Stimulated activated CD4-positive, alpha-beta T cell treated with anti-CD3 and anti-CD28 coated beads, Interleukin-12 subunit alpha, Interleukin-12 subunit beta, amount 100 ng/mL, for 4 hours (primary cell): ENCODE results near the gene RUNX2.

Experiments
- DNase-seq: peaks from one replicate; pipeline ENCODE4 v3.0.0-alpha.2; 2020

Gene RUNX2

GRCh38 chr6:45563041-45563440 lies 234.9 kb downstream of the RUNX2 start:
- DNase-seq, result no peak

- DNase-seq, result no peak
Measured at GRCh38 chr6:45563844-45564243, 235.7 kb downstream of the RUNX2 start.

- DNase-seq, result no peak
Measured at GRCh38 chr6:45566882-45567281, 238.8 kb downstream of the RUNX2 start.

GRCh38 chr6:45567879-45568278 lies 239.7 kb downstream of the RUNX2 start:
- no peak for DNase-seq

GRCh38 chr6:45568626-45569025 lies 240.5 kb downstream of the RUNX2 start:
- no peak for DNase-seq

GRCh38 chr6:45569210-45569945 lies 241.2 kb downstream of the RUNX2 start:
- no peak for DNase-seq

- DNase-seq, result no peak
Measured at GRCh38 chr6:45571159-45571558, 243.0 kb downstream of the RUNX2 start.

- no peak for DNase-seq
Measured at GRCh38 chr6:45572833-45573232, 244.7 kb downstream of the RUNX2 start.

GRCh38 chr6:45574014-45574461 lies 245.9 kb downstream of the RUNX2 start:
- no peak for DNase-seq

- no peak for DNase-seq
Measured at GRCh38 chr6:45574885-45575284, 246.8 kb downstream of the RUNX2 start.

GRCh38 chr6:45576648-45577624 lies 248.8 kb downstream of the RUNX2 start:
- no peak for DNase-seq

- DNase-seq, result no peak
Measured at GRCh38 chr6:45577836-45578504, 249.8 kb downstream of the RUNX2 start.

GRCh38 chr6:45584127-45584526 lies 256.0 kb downstream of the RUNX2 start:
- DNase-seq, result no peak

GRCh38 chr6:45586216-45587171 lies 258.4 kb downstream of the RUNX2 start:
- no peak for DNase-seq

- no peak for DNase-seq
Measured at GRCh38 chr6:45587229-45588060, 259.3 kb downstream of the RUNX2 start.

GRCh38 chr6:45589367-45589766 lies 261.2 kb downstream of the RUNX2 start:
- no peak for DNase-seq

- DNase-seq, result no peak
Measured at GRCh38 chr6:45590226-45590625, 262.1 kb downstream of the RUNX2 start.

GRCh38 chr6:45590696-45591184 lies 262.6 kb downstream of the RUNX2 start:
- no peak for DNase-seq

- no peak for DNase-seq
Measured at GRCh38 chr6:45591306-45591705, 263.2 kb downstream of the RUNX2 start.

GRCh38 chr6:45591890-45592289 lies 263.8 kb downstream of the RUNX2 start:
- DNase-seq, result no peak

- DNase-seq, result no peak
Measured at GRCh38 chr6:45592991-45593390, 264.9 kb downstream of the RUNX2 start.
